DMS 273 treated with DMSO at 0.1 percent for 48 hours (cell line): ENCODE measurements around the gene DPF3.

Source experiments
- DNase-seq: peaks from one replicate; lab custom pipeline; 2025; lab: John Stamatoyannopoulos, UW

DPF3 gene

DNA sequence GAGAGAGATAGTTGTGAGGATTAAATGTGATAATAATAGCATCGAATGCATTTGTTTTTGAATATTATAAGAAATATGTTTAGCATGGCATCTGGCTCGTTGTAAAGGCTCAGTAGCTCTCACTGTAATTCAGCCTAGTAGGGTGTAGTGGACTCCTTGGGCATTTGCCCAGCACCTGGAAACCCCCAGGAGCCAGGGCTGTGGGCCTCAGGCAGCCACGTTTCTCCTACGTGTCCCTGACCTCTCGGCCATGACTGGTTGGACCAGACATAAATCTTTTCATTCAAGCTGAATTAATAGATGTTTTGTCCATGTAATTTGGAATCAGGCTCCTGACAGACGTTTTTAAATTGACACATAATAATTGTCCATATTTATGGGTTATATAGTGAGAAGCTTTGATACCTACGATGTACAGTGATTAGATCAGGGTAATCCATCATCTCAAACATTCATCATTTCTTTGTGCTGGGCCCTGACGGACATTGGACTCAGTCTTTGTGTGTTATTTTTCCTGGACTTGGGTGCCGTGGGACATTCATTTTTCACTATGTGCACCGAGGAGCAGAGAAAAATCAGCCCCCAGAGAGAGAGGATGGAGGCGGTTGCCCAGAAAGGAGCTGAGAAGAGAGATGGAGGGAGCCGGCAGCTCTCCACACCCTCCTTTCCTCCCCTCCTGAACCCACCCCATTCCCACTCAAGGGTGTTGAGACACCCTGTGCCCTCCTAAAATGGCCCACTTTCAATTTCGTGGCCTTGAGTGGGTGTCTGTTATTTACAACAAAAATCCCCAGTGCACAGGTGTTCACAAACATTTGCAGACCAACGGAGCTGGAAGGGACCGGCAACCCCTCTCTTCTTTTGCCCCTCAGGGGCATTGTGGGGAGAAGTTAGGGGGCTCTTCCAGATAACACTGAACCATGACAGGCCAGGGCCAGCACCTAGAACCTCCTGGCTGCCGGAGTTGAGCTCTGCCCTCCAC lies 296.4 kb downstream of the DPF3 start:
- no peak for DNase-seq

DNA sequence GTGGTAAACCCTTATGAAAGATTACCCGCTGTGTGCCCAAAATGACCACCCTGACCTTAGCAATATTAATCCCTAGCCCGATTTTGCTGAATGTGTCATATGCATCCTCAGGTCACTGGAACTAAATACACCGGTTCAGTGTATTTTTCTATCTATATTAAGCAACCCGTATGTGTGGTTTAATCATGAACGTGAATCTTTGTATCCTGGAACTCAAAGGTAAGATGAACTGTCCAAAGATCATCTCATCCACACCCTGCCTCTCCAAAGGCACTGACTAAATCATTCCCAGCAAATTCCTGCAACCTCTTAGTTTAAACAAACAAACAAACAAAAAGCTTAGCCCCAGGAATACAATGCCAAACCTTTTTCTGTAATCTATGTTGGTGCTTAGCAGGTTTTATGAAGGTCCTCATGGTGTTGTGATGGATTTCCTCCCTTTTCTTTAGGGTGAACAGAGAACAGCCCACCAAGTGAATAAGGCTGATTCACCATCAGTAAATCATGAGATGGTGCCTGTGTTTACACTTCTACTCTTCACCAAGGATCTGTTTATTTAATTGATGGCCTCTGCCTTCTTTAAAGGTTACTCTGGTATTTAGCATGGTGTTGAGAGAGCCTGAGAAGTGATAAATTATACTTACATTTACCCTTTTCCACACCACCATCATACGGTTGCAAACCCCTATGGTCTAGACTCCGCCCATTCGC lies 298.6 kb downstream of the DPF3 start:
- no peak for DNase-seq

DNA sequence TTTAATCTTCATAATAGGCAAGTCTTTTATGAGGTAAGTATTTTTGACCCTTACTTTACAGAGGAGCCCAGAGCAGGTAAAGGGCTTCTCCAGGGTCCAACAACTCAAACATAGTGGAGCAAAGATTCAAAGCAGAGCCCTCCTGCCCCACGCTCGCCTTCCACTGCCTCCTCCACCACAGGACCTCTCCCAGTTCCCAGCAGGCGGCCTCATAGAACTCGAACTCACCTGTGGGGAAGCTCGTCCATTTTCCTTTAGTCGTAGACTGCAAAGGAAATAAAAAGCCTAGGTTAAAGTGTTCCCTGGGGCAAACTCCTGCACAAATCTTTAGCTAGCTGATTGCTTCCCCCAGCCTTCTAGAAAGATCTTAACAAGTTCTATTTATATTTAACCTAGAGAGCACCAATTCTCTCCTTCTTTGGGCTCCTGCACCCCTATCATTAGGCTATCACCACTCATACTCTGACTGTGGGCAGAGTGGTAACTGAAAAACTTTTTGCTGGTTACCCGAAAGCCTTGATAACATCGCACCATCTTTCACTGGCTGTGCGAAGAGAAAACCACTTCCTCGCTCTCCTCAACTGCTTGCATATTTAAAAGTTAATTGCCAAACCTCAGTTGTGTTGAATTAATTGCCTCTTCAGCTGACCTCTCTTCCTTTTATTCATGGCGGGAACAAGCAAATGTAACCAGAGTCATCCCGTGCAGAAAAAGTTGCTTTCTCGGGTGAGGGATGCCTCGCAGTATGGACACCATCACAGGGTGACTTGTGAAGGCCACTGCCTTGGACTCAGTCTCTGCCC lies 299.6 kb downstream of the DPF3 start:
- no peak for DNase-seq

DNA sequence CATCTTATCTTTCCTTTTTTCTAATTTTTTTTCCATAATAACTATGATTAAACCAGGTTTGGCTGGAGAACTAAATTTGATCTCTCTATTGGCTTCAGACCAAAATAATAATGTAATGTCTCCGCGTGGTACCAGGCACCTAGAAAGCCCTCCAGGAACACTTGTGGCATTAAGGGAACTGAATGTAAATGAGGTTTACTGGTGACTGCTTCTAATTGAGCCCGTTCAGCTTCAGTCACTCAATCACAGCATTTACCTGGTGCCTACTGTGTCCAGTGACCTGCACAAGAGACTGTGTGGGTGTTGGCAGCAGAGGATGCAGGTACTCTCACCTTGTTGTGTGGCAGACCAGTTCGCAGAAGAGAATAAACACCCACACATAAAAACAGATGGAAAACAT lies 302.5 kb downstream of the DPF3 start:
- no peak for DNase-seq

DNA sequence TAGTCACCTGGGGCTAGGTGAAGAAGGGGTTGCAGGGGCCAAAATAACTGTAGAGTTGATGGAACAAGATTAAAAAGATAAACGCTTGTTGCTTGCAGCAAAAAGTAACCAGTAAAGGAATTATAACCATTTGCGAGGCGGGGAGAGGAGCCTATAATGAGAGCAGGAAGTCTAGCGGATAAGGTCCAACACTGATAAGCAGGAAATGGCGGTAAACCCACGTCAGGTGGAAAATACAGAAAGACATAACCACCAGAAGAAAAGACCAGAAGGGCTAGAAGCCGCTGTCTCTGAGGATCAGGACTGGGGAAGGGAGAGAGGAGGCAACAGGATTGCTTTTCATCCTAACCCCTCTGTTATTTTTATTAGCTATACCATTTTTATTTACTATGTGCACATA lies 303.3 kb downstream of the DPF3 start:
- no peak for DNase-seq

DNA sequence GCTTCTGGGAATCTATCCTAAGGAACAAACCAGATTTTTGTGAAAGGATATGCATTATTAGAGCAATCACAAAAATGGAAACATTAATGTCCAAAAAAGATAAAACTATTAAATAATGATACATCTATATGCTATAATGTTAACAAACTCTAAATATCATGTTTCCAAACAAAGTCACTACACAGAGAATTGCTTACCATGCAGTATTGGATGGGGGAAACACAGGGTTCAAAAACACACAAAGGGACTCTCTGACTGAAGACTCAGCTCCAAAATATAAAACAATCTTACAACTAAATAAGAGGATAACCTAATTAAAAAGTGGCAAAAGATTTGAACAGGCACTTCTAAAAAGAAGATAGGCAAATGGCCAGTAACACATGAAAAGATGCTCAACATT lies 304.2 kb downstream of the DPF3 start:
- DNase-seq, result no peak

DNA sequence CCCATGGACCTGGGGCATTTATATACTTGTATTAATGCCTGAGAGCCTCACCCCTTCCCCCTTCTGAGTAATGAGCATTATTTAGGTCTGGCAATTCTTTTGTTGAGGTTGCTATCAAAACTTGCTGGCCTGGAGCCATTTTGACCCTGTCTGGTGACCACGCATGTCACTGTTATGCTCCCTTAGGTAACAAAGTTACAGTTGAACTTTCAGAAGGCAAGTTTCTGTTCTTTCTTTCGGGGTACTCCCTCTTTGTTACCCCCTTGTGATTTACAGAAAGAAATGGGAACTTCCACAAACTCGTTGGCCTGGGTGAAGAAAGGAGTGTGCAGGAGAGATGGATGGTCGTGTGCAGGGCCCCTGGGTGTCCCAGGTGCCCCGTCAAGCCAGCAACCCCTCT lies 305.4 kb downstream of the DPF3 start:
- DNase-seq, result no peak

DNA sequence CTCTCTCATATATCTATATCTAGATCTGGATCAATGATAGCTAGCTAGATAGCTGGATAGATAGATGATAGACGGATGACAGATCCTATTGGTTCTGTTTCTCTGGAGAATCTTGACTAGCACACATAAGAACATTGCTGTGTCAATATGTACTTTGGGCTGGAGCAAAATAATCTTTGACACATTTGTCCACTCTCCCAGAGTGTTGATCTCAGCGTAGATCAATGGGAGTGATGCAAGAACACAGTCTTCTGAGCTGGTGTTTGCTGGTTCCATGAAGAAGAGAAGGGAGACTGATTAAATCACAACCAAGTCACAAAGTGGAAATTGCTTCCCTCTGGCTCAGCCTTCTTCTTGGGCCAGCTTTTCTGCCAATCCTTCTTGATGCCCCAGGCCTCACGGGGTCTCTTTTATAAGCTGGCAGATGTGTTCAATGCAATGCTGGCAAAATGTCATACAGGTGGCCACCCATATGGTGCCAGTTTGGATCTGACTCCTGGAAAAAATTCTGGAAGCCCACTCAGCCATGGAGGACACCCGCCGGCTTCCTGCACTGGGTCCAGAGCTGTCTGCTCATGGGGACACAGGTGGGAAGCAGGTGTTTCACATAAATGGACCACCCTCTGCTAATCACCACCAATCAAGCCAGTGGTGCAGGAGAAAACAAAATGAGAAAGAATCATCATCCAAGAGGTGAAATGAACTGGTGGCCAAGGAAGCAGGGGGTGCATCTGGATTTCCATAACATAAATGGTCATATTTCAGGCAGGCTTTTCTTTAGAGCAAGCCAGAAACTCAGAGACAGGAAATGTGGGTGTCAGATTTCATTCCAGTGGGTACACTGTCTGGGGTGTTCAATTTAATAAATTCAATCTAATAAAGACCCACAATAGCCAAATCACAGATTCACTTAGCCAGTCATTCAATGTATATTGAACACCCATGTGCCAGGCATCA lies 310.3 kb downstream of the DPF3 start:
- peak; percentile 45 for DNase-seq

DNA sequence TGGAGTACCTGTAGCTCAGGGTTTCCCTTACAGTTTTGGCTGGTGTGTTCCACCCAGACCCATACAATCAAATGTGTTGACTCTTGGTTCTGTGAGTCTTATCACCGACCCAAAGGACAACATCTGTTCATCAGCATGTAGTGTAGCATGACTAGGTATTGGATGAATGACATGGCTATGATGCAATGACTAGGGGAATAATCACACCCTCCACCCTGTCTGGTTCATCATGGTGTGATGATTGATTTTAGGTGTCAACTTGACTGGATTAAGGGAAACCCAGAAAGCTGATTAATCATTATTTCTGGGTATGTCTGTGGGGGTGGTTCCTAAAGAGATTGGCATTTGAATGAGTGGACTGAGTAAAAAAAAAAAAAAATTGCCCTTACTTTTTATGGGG lies 311.3 kb downstream of the DPF3 start:
- DNase-seq, result no peak

DNA sequence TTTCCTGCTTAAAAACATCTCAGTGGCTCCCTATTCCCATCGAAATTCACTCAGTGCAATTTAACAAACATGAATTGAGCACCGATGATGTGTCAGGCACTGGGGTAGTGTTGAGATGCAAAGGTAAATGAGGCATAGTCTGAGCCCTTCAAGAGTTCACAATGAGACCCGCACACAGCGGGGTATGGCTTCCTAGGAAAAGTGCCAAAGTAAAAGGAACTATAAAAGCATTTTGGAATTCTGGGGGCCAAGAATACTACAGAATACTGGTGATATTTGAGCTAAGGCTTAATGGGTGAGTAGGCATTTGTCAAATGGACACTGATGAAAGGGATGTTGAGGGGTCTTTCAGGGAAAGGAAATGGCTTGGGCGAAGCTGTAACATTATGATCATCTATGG lies 315.4 kb downstream of the DPF3 start:
- no peak for DNase-seq

DNA sequence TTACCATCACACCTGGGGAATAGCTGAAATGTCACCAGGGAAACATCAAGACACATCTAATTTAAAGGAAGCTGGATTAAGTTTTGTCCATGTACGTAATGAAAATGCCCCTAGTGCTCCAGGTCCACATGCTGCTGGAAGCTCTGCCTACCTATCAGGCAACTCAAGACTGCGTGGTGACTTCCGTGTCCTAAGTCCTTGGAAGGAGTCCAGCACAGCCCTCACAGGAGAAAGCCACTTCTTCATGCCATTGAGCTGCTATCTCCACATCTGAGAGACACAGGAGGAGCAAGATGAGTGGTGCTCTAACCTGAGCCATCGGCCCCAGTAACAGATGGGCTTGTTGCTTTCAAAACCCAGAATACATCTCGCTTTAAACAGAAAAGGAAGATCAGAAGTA lies 316.4 kb downstream of the DPF3 start:
- DNase-seq, result no peak

DNA sequence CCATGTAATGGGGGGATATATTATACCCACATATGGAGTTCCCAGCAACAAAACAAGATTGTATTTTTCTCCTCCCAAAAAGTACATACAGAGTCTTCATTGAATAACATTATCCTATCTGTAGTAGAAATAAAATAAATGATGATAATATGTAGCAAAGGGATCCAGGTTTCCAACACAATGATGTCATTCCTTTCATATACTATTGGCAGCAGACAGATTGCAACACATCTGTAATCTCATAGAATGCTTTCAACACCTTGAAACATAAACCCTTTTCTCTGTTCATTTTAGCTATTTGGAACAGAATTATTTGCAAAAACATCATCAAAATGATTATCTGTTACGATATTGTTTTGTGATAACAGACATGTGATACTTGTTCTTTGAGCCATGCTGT lies 317.6 kb downstream of the DPF3 start:
- DNase-seq, result no peak

DNA sequence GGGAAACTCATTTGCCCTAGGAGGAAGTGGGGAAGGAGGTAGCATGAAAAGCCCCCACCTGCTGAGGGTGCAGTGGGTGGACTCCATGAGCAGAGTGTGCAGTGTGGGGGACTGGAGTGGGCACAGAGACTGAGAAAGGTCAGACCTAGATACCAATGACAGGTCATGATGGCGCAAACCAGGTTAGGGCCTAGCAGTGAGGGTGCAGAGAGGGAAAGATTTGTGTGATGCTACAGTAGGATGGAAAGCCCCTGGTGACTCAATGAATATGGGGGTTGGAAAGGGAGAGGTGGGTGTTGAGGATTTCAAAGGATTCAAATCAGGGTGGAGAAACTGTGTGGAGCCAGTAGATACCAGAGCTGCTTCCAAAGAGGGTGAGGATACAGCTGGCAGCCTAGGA lies 319.2 kb downstream of the DPF3 start:
- DNase-seq, result no peak

DNA sequence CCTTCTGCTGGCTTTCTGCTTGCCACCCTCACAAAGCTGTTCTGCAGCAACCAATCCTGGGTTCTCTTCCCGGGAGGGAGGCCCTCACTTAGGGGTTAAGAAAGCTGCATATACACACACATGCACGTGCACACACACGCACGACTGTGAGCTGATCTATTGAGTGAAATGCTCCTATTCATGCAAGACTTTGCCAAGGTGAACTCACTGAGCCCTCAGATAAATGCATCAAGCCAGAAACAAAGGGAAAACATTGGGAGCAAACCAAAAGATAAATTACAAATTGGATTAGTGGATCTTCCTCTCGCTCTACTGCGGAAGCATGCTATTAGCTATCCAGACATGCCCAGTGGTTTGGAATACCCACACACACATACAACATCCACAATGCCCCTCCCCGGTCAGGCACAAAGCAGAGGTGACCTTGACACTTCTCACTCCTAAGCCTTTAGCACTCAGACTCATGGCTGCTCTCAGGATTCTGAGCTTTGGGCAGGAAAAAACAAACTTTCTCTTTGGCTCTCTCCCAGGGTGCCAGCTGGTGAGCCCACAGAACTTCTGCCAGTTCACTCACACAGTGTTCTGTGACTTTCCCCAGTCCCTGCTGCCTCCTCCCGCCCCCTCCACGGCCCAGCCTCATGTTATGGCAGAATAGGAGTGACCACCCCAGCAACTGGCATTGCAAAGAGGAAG lies 320.0 kb downstream of the DPF3 start:
- peak; percentile 79 for DNase-seq
